Measurements from ENCODE around the gene SULT1B1. TPM values are rescaled to one million over a fixed set of nuclear protein-coding genes. Genes with fewer than 3 reads are reported as not detected.
A peak's percentile ranks its signal among the peaks of the same experiment; 100 is the strongest.
"Not testable (repeated sequence)": the region's sequence is repeated elsewhere in the genome, so short reads cannot be mapped to it uniquely, and the experiment has no call there.

The SULT1B1 gene
- total RNA-seq, 2 experiments from 2014 or later: 2.0 to 2.8 TPM

- H3K36me3 Mint-ChIP-seq; H3K4me1 Mint-ChIP-seq; H3K27ac Mint-ChIP-seq; POLR2A ChIA-PET; H3K4me3 Mint-ChIP-seq; DNase-seq; ATAC-seq (ENCODE audit: low read depth); H3K9me3 Mint-ChIP-seq; H3K27me3 Mint-ChIP-seq: not testable (repeated sequence)
Measured at GRCh38 chr4:69768554-69768953, 8.1 kb upstream of the SULT1B1 start.

- no peak overlapping the region for H3K27ac Mint-ChIP-seq
- H3K27me3 Mint-ChIP-seq: no peaks in the 10 kb centered on the region
- ATAC-seq (ENCODE audit: low read depth) (no peak), DNase-seq (no peak)
- H3K4me3 Mint-ChIP-seq: no peak overlapping the region
- H3K9me3 Mint-ChIP-seq: no peaks in the 10 kb centered on the region
- POLR2A ChIA-PET: no interaction called here
- H3K4me1 Mint-ChIP-seq: peaks cover 10% of the 10 kb centered on the region
- H3K36me3 Mint-ChIP-seq: no peaks in the 10 kb centered on the region
Measured at GRCh38 chr4:69765751-69766150, 5.3 kb upstream of the SULT1B1 start.

GRCh38 chr4:69764311-69764710 is 3.9 kb upstream of the SULT1B1 start:
- H3K36me3 Mint-ChIP-seq: no peaks in the 10 kb centered on the region
- no peaks in the 10 kb centered on the region for H3K27me3 Mint-ChIP-seq
- no peak overlapping the region for H3K27ac Mint-ChIP-seq
- DNase-seq: no peak
- H3K4me1 Mint-ChIP-seq: peaks cover 21% of the 10 kb centered on the region
- H3K9me3 Mint-ChIP-seq: no peaks in the 10 kb centered on the region
- ATAC-seq (ENCODE audit: low read depth): no peak
- POLR2A ChIA-PET: no interaction called here
- H3K4me3 Mint-ChIP-seq: no peak overlapping the region

- DNase-seq (no peak), ATAC-seq (ENCODE audit: low read depth) (no peak)
- POLR2A ChIA-PET: no interaction called here
- Mint-ChIP-seq H3K9me3 (no peaks in the 10 kb centered on the region), H3K4me1 (peaks cover 25% of the 10 kb centered on the region), H3K4me3 (no peak overlapping the region), H3K27ac (peak overlapping the region; percentile 48), H3K27me3 (no peaks in the 10 kb centered on the region), H3K36me3 (no peaks in the 10 kb centered on the region)
Measured at GRCh38 chr4:69763233-69763632, 2.8 kb upstream of the SULT1B1 start.

- Mint-ChIP-seq H3K27ac (peak overlapping the region; percentile 78), H3K9me3 (no peaks in the 10 kb centered on the region), H3K4me1 (peaks cover 32% of the 10 kb centered on the region), H3K36me3 (peaks cover 1% of the 10 kb centered on the region), H3K4me3 (peak overlapping the region; percentile 80), H3K27me3 (no peaks in the 10 kb centered on the region)
- POLR2A ChIA-PET: no interaction called here
- no peak for ATAC-seq (ENCODE audit: low read depth)
- DNase-seq: no peak
Measured at GRCh38 chr4:69759189-69759604, 1.2 kb downstream of the SULT1B1 start.

GRCh38 chr4:69757464-69757863 is 3.0 kb downstream of the SULT1B1 start:
- Mint-ChIP-seq H3K36me3 (peaks cover 1% of the 10 kb centered on the region), H3K27me3 (no peaks in the 10 kb centered on the region), H3K9me3 (no peaks in the 10 kb centered on the region), H3K27ac (no peak overlapping the region), H3K4me1 (peaks cover 25% of the 10 kb centered on the region), H3K4me3 (no peak overlapping the region)
- ATAC-seq (ENCODE audit: low read depth) (no peak), DNase-seq (no peak)
- POLR2A ChIA-PET: no interaction called here

- no peak for DNase-seq
- Mint-ChIP-seq H3K4me1 (peaks cover 15% of the 10 kb centered on the region), H3K36me3 (peaks cover 3% of the 10 kb centered on the region), H3K4me3 (no peak overlapping the region), H3K27me3 (no peaks in the 10 kb centered on the region), H3K27ac (no peak overlapping the region), H3K9me3 (no peaks in the 10 kb centered on the region)
- no peak for ATAC-seq (ENCODE audit: low read depth)
- POLR2A ChIA-PET: no interaction called here
Measured at GRCh38 chr4:69754926-69755580, 5.4 kb downstream of the SULT1B1 start.

GRCh38 chr4:69753686-69754085 is 6.7 kb downstream of the SULT1B1 start:
- POLR2A ChIA-PET: no interaction called here
- Mint-ChIP-seq H3K4me1 (peaks cover 7% of the 10 kb centered on the region), H3K27me3 (no peaks in the 10 kb centered on the region), H3K36me3 (peaks cover 3% of the 10 kb centered on the region), H3K9me3 (no peaks in the 10 kb centered on the region), H3K27ac (no peak overlapping the region), H3K4me3 (no peak overlapping the region)
- ATAC-seq (ENCODE audit: low read depth): no peak
- DNase-seq: no peak

- Mint-ChIP-seq H3K4me1 (no peaks in the 10 kb centered on the region), H3K36me3 (peaks cover 6% of the 10 kb centered on the region), H3K4me3 (no peak overlapping the region), H3K27me3 (no peaks in the 10 kb centered on the region), H3K27ac (no peak overlapping the region), H3K9me3 (no peaks in the 10 kb centered on the region)
- DNase-seq: no peak
- ATAC-seq (ENCODE audit: low read depth): no peak
- POLR2A ChIA-PET: no interaction called here
Measured at GRCh38 chr4:69750346-69750745, 10.1 kb downstream of the SULT1B1 start.

- ATAC-seq (ENCODE audit: low read depth): no peak
- DNase-seq: no peak
- Mint-ChIP-seq H3K4me1 (no peaks in the 10 kb centered on the region), H3K27me3 (no peaks in the 10 kb centered on the region), H3K4me3 (no peak overlapping the region), H3K27ac (no peak overlapping the region), H3K36me3 (peaks cover 6% of the 10 kb centered on the region), H3K9me3 (no peaks in the 10 kb centered on the region)
- POLR2A ChIA-PET: no interaction called here
Measured at GRCh38 chr4:69749771-69750170, 10.6 kb downstream of the SULT1B1 start.

GRCh38 chr4:69748173-69748572 is 12.2 kb downstream of the SULT1B1 start:
- POLR2A ChIA-PET: no interaction called here

GRCh38 chr4:69744157-69744478 is 16.3 kb downstream of the SULT1B1 start:
- Mint-ChIP-seq H3K4me1 (no peaks in the 10 kb centered on the region), H3K9me3 (peaks cover 8% of the 10 kb centered on the region)

More at GRCh38 chr4:69748173-69748572, 12.2 kb downstream of the SULT1B1 start:
- ATAC-seq (ENCODE audit: low read depth): no peak
- Mint-ChIP-seq H3K36me3 (peaks cover 9% of the 10 kb centered on the region), H3K4me3 (no peak overlapping the region), H3K27me3 (no peaks in the 10 kb centered on the region), H3K4me1 (no peaks in the 10 kb centered on the region), H3K9me3 (peaks cover 3% of the 10 kb centered on the region), H3K27ac (no peak overlapping the region)
- no peak for DNase-seq

GRCh38 chr4:69743476-69744156 is 16.8 kb downstream of the SULT1B1 start:
- H3K9me3 Mint-ChIP-seq: peaks cover 11% of the 10 kb centered on the region
- peaks cover 11% of the 10 kb centered on the region for H3K36me3 Mint-ChIP-seq
- POLR2A ChIA-PET: no interaction called here
- no peak overlapping the region for H3K27ac Mint-ChIP-seq
- no peak for DNase-seq
- no peaks in the 10 kb centered on the region for H3K4me1 Mint-ChIP-seq
- H3K4me3 Mint-ChIP-seq: no peak overlapping the region
- H3K27me3 Mint-ChIP-seq: no peaks in the 10 kb centered on the region
- no peak for ATAC-seq (ENCODE audit: low read depth)

More at GRCh38 chr4:69744157-69744478, 16.3 kb downstream of the SULT1B1 start:
- POLR2A ChIA-PET: no interaction called here
- no peak overlapping the region for H3K27ac Mint-ChIP-seq
- DNase-seq: no peak
- H3K27me3 Mint-ChIP-seq: no peaks in the 10 kb centered on the region
- peaks cover 9% of the 10 kb centered on the region for H3K36me3 Mint-ChIP-seq
- no peak for ATAC-seq (ENCODE audit: low read depth)
- H3K4me3 Mint-ChIP-seq: no peak overlapping the region

- Mint-ChIP-seq H3K9me3 (peaks cover 13% of the 10 kb centered on the region), H3K4me1 (no peaks in the 10 kb centered on the region), H3K27me3 (no peaks in the 10 kb centered on the region), H3K4me3 (no peak overlapping the region), H3K36me3 (peaks cover 13% of the 10 kb centered on the region), H3K27ac (no peak overlapping the region)
- DNase-seq (no peak), ATAC-seq (ENCODE audit: low read depth) (no peak)
- POLR2A ChIA-PET: no interaction called here
Measured at GRCh38 chr4:69742596-69742995, 17.8 kb downstream of the SULT1B1 start.

All from activated naive CD8-positive, alpha-beta T cell treated with anti-CD3 and anti-CD28 coated beads, Interleukin-2, amount 10 ng/mL, durations not matched to agents 7 days and 5 days (primary cell).